CD4-positive, alpha-beta T cell treated with Interleukin-2 at 100 ng/mL for 4 hours (primary cell): ENCODE results near the gene STPG4.

Experiments used
- DNase-seq: peaks from one replicate; pipeline ENCODE4 v3.0.0-alpha.2; 2020; ENCODE audit warnings: low spot score

Gene STPG4

GRCh38 chr2:47052847-47053246 is 102.3 kb downstream of the STPG4 start:
- DNase-seq = no peak

- no peak for DNase-seq
Measured at GRCh38 chr2:47051562-47051961, 103.5 kb downstream of the STPG4 start.

- DNase-seq = no peak
Measured at GRCh38 chr2:47050762-47051161, 104.3 kb downstream of the STPG4 start.

GRCh38 chr2:47050021-47050760 is 104.9 kb downstream of the STPG4 start:
- no peak for DNase-seq

- no peak for DNase-seq
Measured at GRCh38 chr2:47049502-47049901, 105.6 kb downstream of the STPG4 start.

GRCh38 chr2:47048801-47049480 is 106.2 kb downstream of the STPG4 start:
- no peak for DNase-seq

- DNase-seq = no peak
Measured at GRCh38 chr2:47046271-47046670, 108.8 kb downstream of the STPG4 start.

- DNase-seq = no peak
Measured at GRCh38 chr2:47043891-47044239, 111.2 kb downstream of the STPG4 start.

GRCh38 chr2:47043142-47043890 is 111.8 kb downstream of the STPG4 start:
- no peak for DNase-seq

GRCh38 chr2:47041891-47042684 is 113.0 kb downstream of the STPG4 start:
- DNase-seq = no peak

- no peak for DNase-seq
Measured at GRCh38 chr2:47041063-47041462, 114.0 kb downstream of the STPG4 start.

- no peak for DNase-seq
Measured at GRCh38 chr2:47040651-47041050, 114.5 kb downstream of the STPG4 start.

GRCh38 chr2:47039913-47040562 is 115.1 kb downstream of the STPG4 start:
- DNase-seq = no peak

GRCh38 chr2:47039489-47039870 is 115.6 kb downstream of the STPG4 start:
- DNase-seq = no peak

- no peak for DNase-seq
Measured at GRCh38 chr2:47038656-47039488, 116.2 kb downstream of the STPG4 start.

- DNase-seq = no peak
Measured at GRCh38 chr2:47037678-47038077, 117.4 kb downstream of the STPG4 start.
